GM12864 (cell line): ENCODE results near the gene GNL1.

ENCODE experiments used
- DNase-seq: peaks from one replicate; pipeline ENCODE4 v3.0.0-alpha.2; 2011; ENCODE audit warnings: low read depth
- H3K4me3 ChIP-seq: 2 replicates; pipeline ENCODE4 v1.5.1; 2011; ENCODE audit warnings: mild to moderate bottlenecking, low read depth, low read length, control low read depth
- CTCF ChIP-seq: IDR thresholded peaks from 2 replicates; pipeline ENCODE4 v1.5.1; 2011; ENCODE audit warnings: low read depth, mild to moderate bottlenecking, moderate library complexity, low read length, control low read depth, inconsistent platforms; ENCODE audit errors: missing control alignments

The GNL1 gene

GRCh38 chr6:30493643-30494250 lies 62.5 kb downstream of the GNL1 start:
- DNase-seq: no peak

GRCh38 chr6:30491991-30492952 lies 64.0 kb downstream of the GNL1 start:
- no peak for DNase-seq
- TF ChIP-seq CTCF: no peak
- H3K4me3 ChIP-seq: peak overlapping the region; percentile 98

More at GRCh38 chr6:30493643-30494250, 62.5 kb downstream of the GNL1 start:
- no peak overlapping the region for H3K4me3 ChIP-seq
- TF ChIP-seq CTCF: peak; percentile 62
